HCT116 (cell line): ENCODE measurements around the gene HELZ2. TPM values are rescaled to one million over a fixed set of nuclear protein-coding genes. Genes with fewer than 3 reads are reported as not detected.

Experiments
- ATAC-seq: fragments of 200-7000 bp; cut with Tn5 transposase; 2 replicates; pipeline ENCODE4 v1.9.1; 2020; ENCODE audit warnings: mild to moderate bottlenecking, moderate library complexity
- BruUV-seq: library from RNA; stranded (reverse); fragments of 400-500 nt; replicated peaks from 2 replicates; lab custom pipeline; 2021; lab: Mats Ljungman, UMichigan
- CTCF ChIA-PET: fragments of 300-600 bp; sonication (Branson Sonifier 250); formaldehyde crosslinking; loops from one replicate; lab custom pipeline; 2021; ENCODE audit warnings: antibody characterized with exemption; lab: Charles Lee
- POLR2A ChIA-PET: fragments of 300-600, 350-600 bp; sonication (Branson Sonifier 250); formaldehyde crosslinking; loops from one replicate; lab custom pipeline; 2021; ENCODE audit warnings: antibody characterized with exemption; lab: Charles Lee
- RAD21 ChIA-PET, 2 experiments: fragments of 300-600 bp; sonication (Branson Sonifier 250); formaldehyde crosslinking; loops; one replicate each; lab custom pipeline; 2023; ENCODE audit warnings: low total read pairs in 2 of 2; ENCODE audit not compliant: uncharacterized antibody in 2 of 2, unreplicated experiment in 2 of 2, low non-redundant PET in 1 of 2; lab: Charles Lee
- DNase-seq: peaks from one replicate; pipeline ENCODE4 v3.0.0-alpha.2; 2010; ENCODE audit warnings: low read depth, low spot score
- H2AFZ ChIP-seq: fragments of 200-600 bp; shearing (Covaris generic), sonication (generic); 2 replicates; pipeline ENCODE4 v1.6.1; 2017; ENCODE audit warnings: low read depth, mixed run types, mixed read lengths, antibody characterized with exemption, low read length; ENCODE audit not compliant: poor library complexity, severe bottlenecking
- H3K27ac ChIP-seq: 2 replicates; pipeline ENCODE4 v1.5.1; 2012; ENCODE audit warnings: low read depth, low read length
- H3K27me3 ChIP-seq: fragments of 200-600 bp; sonication (generic); 2 replicates; pipeline ENCODE4 v1.6.1; 2016; ENCODE audit warnings: mixed run types, low read length, mixed read lengths; ENCODE audit not compliant: insufficient read depth
- H3K36me3 ChIP-seq, 2 experiments: fragments of 200-500 bp in 1 of 2; fragments of 200-600 bp in 1 of 2; sonication (Bioruptor generic) in 1 of 2; sonication (generic) in 1 of 2; 2 replicates each; pipeline versions ENCODE4 v1.5.1 to v1.6.1; 2014 to 2016; ENCODE audit warnings: low read length in 2 of 2, inconsistent platforms in 1 of 2, mixed read lengths in 1 of 2, mixed run types in 1 of 2; ENCODE audit not compliant: insufficient read depth in 2 of 2, control insufficient read depth in 1 of 2
- H3K4me1 ChIP-seq, 2 experiments: fragments of 200-600 bp in 1 of 2; sonication (generic) in 1 of 2; 2 replicates each; pipeline versions ENCODE4 v1.5.1 to v1.6.1; 2012 to 2017; ENCODE audit warnings: low read length in 2 of 2, inconsistent platforms in 1 of 2, mild to moderate bottlenecking in 1 of 2, mixed read lengths in 1 of 2, mixed run types in 1 of 2, moderate library complexity in 1 of 2; ENCODE audit not compliant: insufficient read depth in 2 of 2, control insufficient read depth in 1 of 2
- H3K4me2 ChIP-seq: fragments of 200-600 bp; sonication (generic); 2 replicates; pipeline ENCODE4 v1.6.1; 2017; ENCODE audit warnings: mixed run types, low read length, mixed read lengths
- H3K4me3 ChIP-seq, 2 experiments: fragments of 200-600 bp in 1 of 2; sonication (generic) in 1 of 2; replicated peaks in 1 of 2; 2 replicates each; pipeline ENCODE4 v1.5.1; 2011 to 2016; ENCODE audit warnings: low read length in 2 of 2, control low read depth in 1 of 2, low read depth in 1 of 2, mild to moderate bottlenecking in 1 of 2, mixed read lengths in 1 of 2, mixed run types in 1 of 2
- H3K79me2 ChIP-seq: fragments of 200-600 bp; sonication (generic); 2 replicates; pipeline ENCODE4 v1.6.1; 2017; ENCODE audit warnings: mild to moderate bottlenecking, mixed run types, low read length, moderate library complexity, mixed read lengths; ENCODE audit not compliant: insufficient read depth
- H3K9ac ChIP-seq: fragments of 200-600 bp; sonication (generic); 2 replicates; pipeline ENCODE4 v1.6.1; 2016; ENCODE audit warnings: low read length, mixed read lengths
- H3K9me2 ChIP-seq: fragments of 200-600 bp; sonication (generic), shearing (Covaris generic); 2 replicates; pipeline ENCODE4 v1.6.1; 2017; ENCODE audit warnings: mixed run types, mild to moderate bottlenecking, moderate library complexity; ENCODE audit not compliant: insufficient read depth
- H3K9me3 ChIP-seq, 2 experiments: fragments of 200-500 bp in 1 of 2; fragments of 200-600 bp in 1 of 2; sonication (Bioruptor generic) in 1 of 2; sonication (generic) in 1 of 2; 2 replicates each; pipeline ENCODE4 v1.6.1; 2014 to 2017; ENCODE audit warnings: low read length in 2 of 2, mixed read lengths in 2 of 2, inconsistent platforms in 1 of 2, low read depth in 1 of 2, mild to moderate bottlenecking in 1 of 2, mixed run types in 1 of 2, moderate library complexity in 1 of 2; ENCODE audit not compliant: control insufficient read depth in 1 of 2, insufficient read depth in 1 of 2
- H4K20me1 ChIP-seq: fragments of 200-600 bp; sonication (generic), shearing (Covaris generic); 2 replicates; pipeline ENCODE4 v1.6.1; 2017; ENCODE audit warnings: mixed run types, mild to moderate bottlenecking, moderate library complexity; ENCODE audit not compliant: insufficient read depth
- CBX3 ChIP-seq: IDR thresholded peaks from 2 replicates; pipeline ENCODE4 v1.6.1; 2012; ENCODE audit warnings: low read depth
- JUND ChIP-seq: IDR thresholded peaks from 2 replicates; pipeline ENCODE4 v1.6.1; 2012
- POLR2AphosphoS5 ChIP-seq: IDR thresholded peaks from 2 replicates; pipeline ENCODE4 v1.6.1; 2011; ENCODE audit warnings: mild to moderate bottlenecking, low read depth, low read length, moderate library complexity
- RAD21 ChIP-seq: IDR thresholded peaks from 2 replicates; pipeline ENCODE4 v1.6.1; 2012; ENCODE audit warnings: low read depth, mild to moderate bottlenecking
- intact Hi-C: fragments of 100-400 bp; cut with micrococcal nuclease; formaldehyde crosslinking; loops from 2 replicates; pipeline ENCODE4 v1.10.0; 2022
- total RNA-seq: library from RNA; stranded (reverse); gene quantifications from one replicate; pipeline ENCODE4 v1.2.1, GENCODE V29; 2021; ENCODE audit not compliant: unreplicated experiment

The HELZ2 gene
- total RNA-seq, 1 experiment from 2014 or later = 44.0 TPM

DNA sequence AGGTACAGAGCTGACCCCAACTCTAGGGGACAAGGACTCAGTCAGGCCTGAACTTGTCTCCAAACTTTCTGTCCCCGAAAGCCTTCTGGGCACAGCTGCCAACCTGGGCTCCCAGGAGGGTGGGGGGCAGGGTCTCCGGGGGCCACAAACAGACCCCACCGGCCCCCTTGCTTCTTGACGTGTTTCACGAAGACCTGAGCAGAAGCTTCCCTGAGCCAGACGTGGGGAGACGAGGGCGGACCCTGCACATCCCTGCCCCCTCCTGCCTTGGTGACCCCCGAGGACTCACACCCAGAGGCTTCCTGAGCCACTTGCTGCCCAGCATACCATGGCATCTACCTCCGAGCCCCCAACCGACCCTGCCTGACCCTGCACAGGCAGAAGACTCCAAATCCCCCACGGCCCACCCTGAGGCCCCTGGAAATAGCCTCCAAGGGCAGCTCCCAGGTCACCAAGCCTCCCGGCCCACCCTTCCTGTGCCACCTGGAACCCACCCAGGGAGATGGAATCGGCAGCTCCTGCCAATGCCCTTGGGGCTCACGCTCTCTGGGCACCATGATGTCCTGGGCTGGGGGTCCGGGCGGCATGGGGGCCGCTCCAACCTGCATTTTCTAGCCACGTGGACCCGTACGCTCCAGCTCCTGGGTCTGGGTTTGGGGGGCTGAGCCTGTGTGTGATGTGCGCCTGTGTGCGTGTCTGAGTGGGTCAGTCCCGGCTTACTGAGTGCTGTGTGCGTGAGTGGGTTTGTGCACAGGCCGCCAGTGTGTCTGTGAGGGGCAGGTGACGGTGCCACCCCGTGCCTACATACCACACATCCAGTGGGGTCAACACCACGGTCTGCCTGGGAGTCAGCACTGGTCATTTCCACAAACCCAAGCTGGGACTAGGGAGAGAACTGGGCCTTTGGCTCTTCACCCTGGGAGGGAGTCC, 34.3 kb downstream of the HELZ2 start (continued):
- TF ChIP-seq RAD21 = no peak
- no peak for TF ChIP-seq POLR2AphosphoS5
- TF ChIP-seq CBX3 = no peak
- TF ChIP-seq, all 23 proteins: peak for 0

DNA sequence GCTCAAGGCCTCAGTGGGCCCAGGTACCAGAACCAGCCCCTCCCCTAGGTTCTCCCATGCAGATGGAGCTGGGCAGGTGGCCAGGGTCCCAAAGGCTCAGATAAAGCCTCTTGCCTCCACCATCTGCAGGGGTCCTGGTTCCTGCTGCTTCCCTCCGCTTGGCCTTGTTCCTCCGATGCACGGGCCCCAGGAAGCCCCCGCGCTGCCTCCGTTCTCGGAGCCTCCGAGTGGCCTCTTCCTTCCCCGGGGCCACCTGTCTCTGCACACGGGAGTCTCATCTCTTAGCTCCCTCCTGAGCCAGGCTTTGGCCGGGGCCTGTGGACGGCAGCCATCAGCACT, 35.0 kb downstream of the HELZ2 start:
- H3K4me2 ChIP-seq = peak overlapping the region; percentile 99
- H3K27me3 ChIP-seq = no peaks in the 10 kb centered on the region
- ATAC-seq = no peak
- H3K4me1 ChIP-seq = peaks cover 46 to 94% of the 10 kb centered on the region in 2 experiments
- peak overlapping the region; percentile 76; the same call in 1 of the 2 replicates for H3K9ac ChIP-seq
- DNase-seq = no peak
- H2AFZ ChIP-seq = no peak overlapping the region
- no peaks in the 10 kb centered on the region for H4K20me1 ChIP-seq
- ChIA-PET CTCF (interaction anchor here (1.8 to 3.3 kb wide), 6 partner anchors 11 to 581 kb away, joined by 8 to 30 read pairs (median 16); partner anchors contain the start of genes HELZ2 and TPD52L2), POLR2A (interaction anchor here (1.3 to 3.3 kb wide), 2 partner anchors 16 to 434 kb away, joined by 3 to 9 read pairs; no protein-coding TSS in a partner anchor), RAD21 (interaction anchor here (1.4 to 2.0 kb wide), 2 partner anchors 14 to 103 kb away, joined by 3 to 8 read pairs; no protein-coding TSS in a partner anchor)
- no peaks in the 10 kb centered on the region for H3K36me3 ChIP-seq
- H3K4me3 ChIP-seq = no peak overlapping the region
- BruUV-seq = no TSS peak
- H3K9me2 ChIP-seq = no peaks in the 10 kb centered on the region
- H3K27ac ChIP-seq = peak overlapping the region; percentile 97
- no peaks in the 10 kb centered on the region for H3K79me2 ChIP-seq
- no peak for TF ChIP-seq JUND
- peak; percentile 4; the same call in 1 of the 2 replicates for TF ChIP-seq POLR2AphosphoS5
- no peaks in the 10 kb centered on the region for H3K9me3 ChIP-seq
- intact Hi-C loops = loop anchor here (2.0 to 10.0 kb wide), 8 partner anchors 34 to 436 kb away; partner anchors contain the start of genes GMEB2, TNFRSF6B and TPD52L2
